WTC11 (cell line): Measurements from ENCODE around the gene MTMR10. TPM values are rescaled to one million over a fixed set of nuclear protein-coding genes. Genes with fewer than 3 reads are reported as not detected.

Experiments
- CBFB ChIP-seq: sonication (generic); formaldehyde crosslinking; IDR thresholded peaks from 2 replicates; pipeline ENCODE4 v1.8.1; 2022; ENCODE audit warnings: mild to moderate bottlenecking, low read depth, missing genetic modification reagents
- CREB1 ChIP-seq: sonication (generic); formaldehyde crosslinking; IDR thresholded peaks from 2 replicates; pipeline ENCODE4 v1.8.0; 2023; ENCODE audit warnings: mild to moderate bottlenecking, missing genetic modification reagents
- ELF4 ChIP-seq: sonication (generic); formaldehyde crosslinking; IDR thresholded peaks from 2 replicates; pipeline ENCODE4 v1.8.1; 2022; ENCODE audit warnings: low read depth, mild to moderate bottlenecking, moderate library complexity, missing genetic modification reagents
- ETV6 ChIP-seq: sonication (generic); formaldehyde crosslinking; IDR thresholded peaks from 2 replicates; pipeline ENCODE4 v1.8.1; 2022; ENCODE audit warnings: mild to moderate bottlenecking, missing genetic modification reagents
- NR2C2 ChIP-seq: sonication (generic); formaldehyde crosslinking; IDR thresholded peaks from 2 replicates; pipeline ENCODE4 v1.8.0; 2022; ENCODE audit warnings: mild to moderate bottlenecking, missing genetic modification reagents
- SMAD4 ChIP-seq: sonication (generic); formaldehyde crosslinking; IDR thresholded peaks from 2 replicates; pipeline ENCODE4 v1.8.0; 2022; ENCODE audit warnings: mild to moderate bottlenecking, missing genetic modification reagents
- ZNF232 ChIP-seq: sonication (generic); formaldehyde crosslinking; IDR thresholded peaks from 2 replicates; pipeline ENCODE4 v1.8.0; 2022; ENCODE audit warnings: mild to moderate bottlenecking, missing genetic modification reagents
- total RNA-seq: library from RNA; stranded (reverse); gene quantifications from 3 replicates; pipeline ENCODE4 v1.2.3, GENCODE V29; 2021
- TF ChIP-seq, protein P1 (sequence below): sonication (generic); formaldehyde crosslinking; IDR thresholded peaks from 2 replicates; pipeline ENCODE4 v1.8.0; 2022; ENCODE audit warnings: missing genetic modification reagents
- TF ChIP-seq, protein P2 (sequence below): sonication (generic); formaldehyde crosslinking; IDR thresholded peaks from 2 replicates; pipeline ENCODE4 v1.8.0; 2022; ENCODE audit warnings: mild to moderate bottlenecking, missing genetic modification reagents
- TF ChIP-seq, protein P3 (sequence below): sonication (generic); formaldehyde crosslinking; IDR thresholded peaks from 2 replicates; pipeline ENCODE4 v1.8.1; 2023; ENCODE audit warnings: mild to moderate bottlenecking, missing genetic modification reagents, borderline replicate concordance
- TF ChIP-seq, protein P4 (sequence below): sonication (generic); formaldehyde crosslinking; IDR thresholded peaks from 2 replicates; pipeline ENCODE4 v1.8.1; 2023; ENCODE audit warnings: mild to moderate bottlenecking, missing genetic modification reagents
- TF ChIP-seq, protein P5 (sequence below): fragments of 200-600 bp; IDR thresholded peaks from 2 replicates; pipeline ENCODE4 v1.8.0; 2022; ENCODE audit warnings: antibody characterized with exemption
- TF ChIP-seq, protein P6 (sequence below): sonication (generic); formaldehyde crosslinking; IDR thresholded peaks from 2 replicates; pipeline ENCODE4 v1.8.0; 2023; ENCODE audit warnings: mild to moderate bottlenecking, missing genetic modification reagents
- TF ChIP-seq, protein P7 (sequence below): sonication (generic); formaldehyde crosslinking; IDR thresholded peaks from 2 replicates; pipeline ENCODE4 v1.8.1; 2023; ENCODE audit warnings: mild to moderate bottlenecking, missing genetic modification reagents
- TF ChIP-seq, protein P8 (sequence below): sonication (generic); formaldehyde crosslinking; IDR thresholded peaks from 2 replicates; pipeline ENCODE4 v1.8.1; 2022; ENCODE audit warnings: mild to moderate bottlenecking, moderate library complexity, missing genetic modification reagents

MTMR10 gene
- total RNA-seq, 1 experiment from 2014 or later = 15.9 TPM

DNA sequence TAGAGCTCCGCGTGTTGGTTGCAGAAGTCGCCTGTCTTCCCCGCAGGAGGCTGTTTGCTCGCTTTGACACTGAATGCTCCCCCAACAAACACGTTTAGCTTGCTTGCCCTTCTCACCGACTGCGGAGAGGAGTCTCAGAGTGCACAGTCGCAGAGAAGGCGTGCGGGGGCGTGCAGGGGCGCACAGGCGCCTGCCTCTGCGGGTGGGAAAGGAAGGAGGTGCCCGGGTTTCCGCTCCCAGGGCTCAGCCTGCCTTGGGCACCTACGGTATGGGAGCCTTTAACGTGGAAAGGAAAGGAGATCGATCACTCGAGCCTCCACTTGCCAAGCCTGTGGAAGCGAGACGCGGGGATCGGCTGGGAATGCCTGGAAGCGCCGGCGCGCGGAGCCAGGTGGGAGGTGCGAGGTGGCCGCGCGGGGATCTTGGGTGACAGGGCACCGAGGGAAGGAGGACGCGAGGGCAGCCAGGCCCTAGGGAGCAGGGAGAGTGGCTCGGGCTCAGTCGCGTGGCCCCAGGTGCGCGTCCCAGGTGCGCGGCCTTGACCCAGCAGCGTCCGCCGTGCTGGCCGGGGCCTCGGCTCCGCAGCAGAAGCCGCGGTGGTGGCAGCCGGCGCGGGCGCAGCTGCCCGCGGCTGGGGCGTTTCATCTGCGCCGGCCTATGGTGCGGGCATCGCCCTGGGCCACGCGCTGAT lies 87.8 kb downstream of the MTMR10 start, which contains the start of gene FAN1 (continued):
- TF ChIP-seq, protein P1, sequence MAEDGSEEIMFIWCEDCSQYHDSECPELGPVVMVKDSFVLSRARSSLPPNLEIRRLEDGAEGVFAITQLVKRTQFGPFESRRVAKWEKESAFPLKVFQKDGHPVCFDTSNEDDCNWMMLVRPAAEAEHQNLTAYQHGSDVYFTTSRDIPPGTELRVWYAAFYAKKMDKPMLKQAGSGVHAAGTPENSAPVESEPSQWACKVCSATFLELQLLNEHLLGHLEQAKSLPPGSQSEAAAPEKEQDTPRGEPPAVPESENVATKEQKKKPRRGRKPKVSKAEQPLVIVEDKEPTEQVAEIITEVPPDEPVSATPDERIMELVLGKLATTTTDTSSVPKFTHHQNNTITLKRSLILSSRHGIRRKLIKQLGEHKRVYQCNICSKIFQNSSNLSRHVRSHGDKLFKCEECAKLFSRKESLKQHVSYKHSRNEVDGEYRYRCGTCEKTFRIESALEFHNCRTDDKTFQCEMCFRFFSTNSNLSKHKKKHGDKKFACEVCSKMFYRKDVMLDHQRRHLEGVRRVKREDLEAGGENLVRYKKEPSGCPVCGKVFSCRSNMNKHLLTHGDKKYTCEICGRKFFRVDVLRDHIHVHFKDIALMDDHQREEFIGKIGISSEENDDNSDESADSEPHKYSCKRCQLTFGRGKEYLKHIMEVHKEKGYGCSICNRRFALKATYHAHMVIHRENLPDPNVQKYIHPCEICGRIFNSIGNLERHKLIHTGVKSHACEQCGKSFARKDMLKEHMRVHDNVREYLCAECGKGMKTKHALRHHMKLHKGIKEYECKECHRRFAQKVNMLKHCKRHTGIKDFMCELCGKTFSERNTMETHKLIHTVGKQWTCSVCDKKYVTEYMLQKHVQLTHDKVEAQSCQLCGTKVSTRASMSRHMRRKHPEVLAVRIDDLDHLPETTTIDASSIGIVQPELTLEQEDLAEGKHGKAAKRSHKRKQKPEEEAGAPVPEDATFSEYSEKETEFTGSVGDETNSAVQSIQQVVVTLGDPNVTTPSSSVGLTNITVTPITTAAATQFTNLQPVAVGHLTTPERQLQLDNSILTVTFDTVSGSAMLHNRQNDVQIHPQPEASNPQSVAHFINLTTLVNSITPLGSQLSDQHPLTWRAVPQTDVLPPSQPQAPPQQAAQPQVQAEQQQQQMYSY (CRISPR knock-in tag) = 0 out of 2 replicates have a peak, but pooled peaks have one; percentile 34
- TF ChIP-seq, protein P2, sequence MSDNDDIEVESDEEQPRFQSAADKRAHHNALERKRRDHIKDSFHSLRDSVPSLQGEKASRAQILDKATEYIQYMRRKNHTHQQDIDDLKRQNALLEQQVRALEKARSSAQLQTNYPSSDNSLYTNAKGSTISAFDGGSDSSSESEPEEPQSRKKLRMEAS = peak; percentile 93
- TF ChIP-seq, protein P3, sequence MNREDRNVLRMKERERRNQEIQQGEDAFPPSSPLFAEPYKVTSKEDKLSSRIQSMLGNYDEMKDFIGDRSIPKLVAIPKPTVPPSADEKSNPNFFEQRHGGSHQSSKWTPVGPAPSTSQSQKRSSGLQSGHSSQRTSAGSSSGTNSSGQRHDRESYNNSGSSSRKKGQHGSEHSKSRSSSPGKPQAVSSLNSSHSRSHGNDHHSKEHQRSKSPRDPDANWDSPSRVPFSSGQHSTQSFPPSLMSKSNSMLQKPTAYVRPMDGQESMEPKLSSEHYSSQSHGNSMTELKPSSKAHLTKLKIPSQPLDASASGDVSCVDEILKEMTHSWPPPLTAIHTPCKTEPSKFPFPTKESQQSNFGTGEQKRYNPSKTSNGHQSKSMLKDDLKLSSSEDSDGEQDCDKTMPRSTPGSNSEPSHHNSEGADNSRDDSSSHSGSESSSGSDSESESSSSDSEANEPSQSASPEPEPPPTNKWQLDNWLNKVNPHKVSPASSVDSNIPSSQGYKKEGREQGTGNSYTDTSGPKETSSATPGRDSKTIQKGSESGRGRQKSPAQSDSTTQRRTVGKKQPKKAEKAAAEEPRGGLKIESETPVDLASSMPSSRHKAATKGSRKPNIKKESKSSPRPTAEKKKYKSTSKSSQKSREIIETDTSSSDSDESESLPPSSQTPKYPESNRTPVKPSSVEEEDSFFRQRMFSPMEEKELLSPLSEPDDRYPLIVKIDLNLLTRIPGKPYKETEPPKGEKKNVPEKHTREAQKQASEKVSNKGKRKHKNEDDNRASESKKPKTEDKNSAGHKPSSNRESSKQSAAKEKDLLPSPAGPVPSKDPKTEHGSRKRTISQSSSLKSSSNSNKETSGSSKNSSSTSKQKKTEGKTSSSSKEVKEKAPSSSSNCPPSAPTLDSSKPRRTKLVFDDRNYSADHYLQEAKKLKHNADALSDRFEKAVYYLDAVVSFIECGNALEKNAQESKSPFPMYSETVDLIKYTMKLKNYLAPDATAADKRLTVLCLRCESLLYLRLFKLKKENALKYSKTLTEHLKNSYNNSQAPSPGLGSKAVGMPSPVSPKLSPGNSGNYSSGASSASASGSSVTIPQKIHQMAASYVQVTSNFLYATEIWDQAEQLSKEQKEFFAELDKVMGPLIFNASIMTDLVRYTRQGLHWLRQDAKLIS (CRISPR knock-in tag) = 0 out of 2 replicates have a peak, but pooled peaks have one; percentile 86
- TF ChIP-seq, protein P4, sequence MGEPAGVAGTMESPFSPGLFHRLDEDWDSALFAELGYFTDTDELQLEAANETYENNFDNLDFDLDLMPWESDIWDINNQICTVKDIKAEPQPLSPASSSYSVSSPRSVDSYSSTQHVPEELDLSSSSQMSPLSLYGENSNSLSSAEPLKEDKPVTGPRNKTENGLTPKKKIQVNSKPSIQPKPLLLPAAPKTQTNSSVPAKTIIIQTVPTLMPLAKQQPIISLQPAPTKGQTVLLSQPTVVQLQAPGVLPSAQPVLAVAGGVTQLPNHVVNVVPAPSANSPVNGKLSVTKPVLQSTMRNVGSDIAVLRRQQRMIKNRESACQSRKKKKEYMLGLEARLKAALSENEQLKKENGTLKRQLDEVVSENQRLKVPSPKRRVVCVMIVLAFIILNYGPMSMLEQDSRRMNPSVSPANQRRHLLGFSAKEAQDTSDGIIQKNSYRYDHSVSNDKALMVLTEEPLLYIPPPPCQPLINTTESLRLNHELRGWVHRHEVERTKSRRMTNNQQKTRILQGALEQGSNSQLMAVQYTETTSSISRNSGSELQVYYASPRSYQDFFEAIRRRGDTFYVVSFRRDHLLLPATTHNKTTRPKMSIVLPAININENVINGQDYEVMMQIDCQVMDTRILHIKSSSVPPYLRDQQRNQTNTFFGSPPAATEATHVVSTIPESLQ (CRISPR knock-in tag) = no peak
- TF ChIP-seq ETV6 (CRISPR knock-in tag) (peak; percentile 90), ZNF232 (CRISPR knock-in tag) (peak; percentile 66; the same call in 1 of the 2 replicates), SMAD4 (no peak), CREB1 (CRISPR knock-in tag) (peak; percentile 82; the same call in 1 of the 2 replicates), NR2C2 (CRISPR knock-in tag) (peak; percentile 50; the same call in 1 of the 2 replicates), ELF4 (CRISPR knock-in tag) (no peak), CBFB (peak; percentile 98; the same call in 1 of the 2 replicates)
- TF ChIP-seq, protein P5, sequence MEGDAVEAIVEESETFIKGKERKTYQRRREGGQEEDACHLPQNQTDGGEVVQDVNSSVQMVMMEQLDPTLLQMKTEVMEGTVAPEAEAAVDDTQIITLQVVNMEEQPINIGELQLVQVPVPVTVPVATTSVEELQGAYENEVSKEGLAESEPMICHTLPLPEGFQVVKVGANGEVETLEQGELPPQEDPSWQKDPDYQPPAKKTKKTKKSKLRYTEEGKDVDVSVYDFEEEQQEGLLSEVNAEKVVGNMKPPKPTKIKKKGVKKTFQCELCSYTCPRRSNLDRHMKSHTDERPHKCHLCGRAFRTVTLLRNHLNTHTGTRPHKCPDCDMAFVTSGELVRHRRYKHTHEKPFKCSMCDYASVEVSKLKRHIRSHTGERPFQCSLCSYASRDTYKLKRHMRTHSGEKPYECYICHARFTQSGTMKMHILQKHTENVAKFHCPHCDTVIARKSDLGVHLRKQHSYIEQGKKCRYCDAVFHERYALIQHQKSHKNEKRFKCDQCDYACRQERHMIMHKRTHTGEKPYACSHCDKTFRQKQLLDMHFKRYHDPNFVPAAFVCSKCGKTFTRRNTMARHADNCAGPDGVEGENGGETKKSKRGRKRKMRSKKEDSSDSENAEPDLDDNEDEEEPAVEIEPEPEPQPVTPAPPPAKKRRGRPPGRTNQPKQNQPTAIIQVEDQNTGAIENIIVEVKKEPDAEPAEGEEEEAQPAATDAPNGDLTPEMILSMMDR = no peak
- TF ChIP-seq, protein P6, sequence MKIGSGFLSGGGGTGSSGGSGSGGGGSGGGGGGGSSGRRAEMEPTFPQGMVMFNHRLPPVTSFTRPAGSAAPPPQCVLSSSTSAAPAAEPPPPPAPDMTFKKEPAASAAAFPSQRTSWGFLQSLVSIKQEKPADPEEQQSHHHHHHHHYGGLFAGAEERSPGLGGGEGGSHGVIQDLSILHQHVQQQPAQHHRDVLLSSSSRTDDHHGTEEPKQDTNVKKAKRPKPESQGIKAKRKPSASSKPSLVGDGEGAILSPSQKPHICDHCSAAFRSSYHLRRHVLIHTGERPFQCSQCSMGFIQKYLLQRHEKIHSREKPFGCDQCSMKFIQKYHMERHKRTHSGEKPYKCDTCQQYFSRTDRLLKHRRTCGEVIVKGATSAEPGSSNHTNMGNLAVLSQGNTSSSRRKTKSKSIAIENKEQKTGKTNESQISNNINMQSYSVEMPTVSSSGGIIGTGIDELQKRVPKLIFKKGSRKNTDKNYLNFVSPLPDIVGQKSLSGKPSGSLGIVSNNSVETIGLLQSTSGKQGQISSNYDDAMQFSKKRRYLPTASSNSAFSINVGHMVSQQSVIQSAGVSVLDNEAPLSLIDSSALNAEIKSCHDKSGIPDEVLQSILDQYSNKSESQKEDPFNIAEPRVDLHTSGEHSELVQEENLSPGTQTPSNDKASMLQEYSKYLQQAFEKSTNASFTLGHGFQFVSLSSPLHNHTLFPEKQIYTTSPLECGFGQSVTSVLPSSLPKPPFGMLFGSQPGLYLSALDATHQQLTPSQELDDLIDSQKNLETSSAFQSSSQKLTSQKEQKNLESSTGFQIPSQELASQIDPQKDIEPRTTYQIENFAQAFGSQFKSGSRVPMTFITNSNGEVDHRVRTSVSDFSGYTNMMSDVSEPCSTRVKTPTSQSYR (CRISPR knock-in tag) = peak; percentile 71; the same call in 1 of the 2 replicates
- TF ChIP-seq, protein P7, sequence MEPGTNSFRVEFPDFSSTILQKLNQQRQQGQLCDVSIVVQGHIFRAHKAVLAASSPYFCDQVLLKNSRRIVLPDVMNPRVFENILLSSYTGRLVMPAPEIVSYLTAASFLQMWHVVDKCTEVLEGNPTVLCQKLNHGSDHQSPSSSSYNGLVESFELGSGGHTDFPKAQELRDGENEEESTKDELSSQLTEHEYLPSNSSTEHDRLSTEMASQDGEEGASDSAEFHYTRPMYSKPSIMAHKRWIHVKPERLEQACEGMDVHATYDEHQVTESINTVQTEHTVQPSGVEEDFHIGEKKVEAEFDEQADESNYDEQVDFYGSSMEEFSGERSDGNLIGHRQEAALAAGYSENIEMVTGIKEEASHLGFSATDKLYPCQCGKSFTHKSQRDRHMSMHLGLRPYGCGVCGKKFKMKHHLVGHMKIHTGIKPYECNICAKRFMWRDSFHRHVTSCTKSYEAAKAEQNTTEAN (CRISPR knock-in tag) = peak; percentile 95; the same call in 1 of the 2 replicates
- TF ChIP-seq, protein P8, sequence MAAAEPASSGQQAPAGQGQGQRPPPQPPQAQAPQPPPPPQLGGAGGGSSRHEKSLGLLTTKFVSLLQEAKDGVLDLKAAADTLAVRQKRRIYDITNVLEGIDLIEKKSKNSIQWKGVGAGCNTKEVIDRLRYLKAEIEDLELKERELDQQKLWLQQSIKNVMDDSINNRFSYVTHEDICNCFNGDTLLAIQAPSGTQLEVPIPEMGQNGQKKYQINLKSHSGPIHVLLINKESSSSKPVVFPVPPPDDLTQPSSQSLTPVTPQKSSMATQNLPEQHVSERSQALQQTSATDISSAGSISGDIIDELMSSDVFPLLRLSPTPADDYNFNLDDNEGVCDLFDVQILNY (CRISPR knock-in tag) = peak; percentile 73; the same call in 1 of the 2 replicates
